GM19324 (cell line): Measurements from ENCODE around the gene NCAPG.
A peak's percentile ranks its signal among the peaks of the same experiment; 100 is the strongest.

Experiments
- ATAC-seq: cut with Tn5 transposase; IDR thresholded peaks from one replicate; pipeline ENCODE4 v1.9.1; 2021; ENCODE audit warnings: mild to moderate bottlenecking, moderate library complexity; ENCODE audit not compliant: unreplicated experiment, low FRiP score

The NCAPG gene, protein sequence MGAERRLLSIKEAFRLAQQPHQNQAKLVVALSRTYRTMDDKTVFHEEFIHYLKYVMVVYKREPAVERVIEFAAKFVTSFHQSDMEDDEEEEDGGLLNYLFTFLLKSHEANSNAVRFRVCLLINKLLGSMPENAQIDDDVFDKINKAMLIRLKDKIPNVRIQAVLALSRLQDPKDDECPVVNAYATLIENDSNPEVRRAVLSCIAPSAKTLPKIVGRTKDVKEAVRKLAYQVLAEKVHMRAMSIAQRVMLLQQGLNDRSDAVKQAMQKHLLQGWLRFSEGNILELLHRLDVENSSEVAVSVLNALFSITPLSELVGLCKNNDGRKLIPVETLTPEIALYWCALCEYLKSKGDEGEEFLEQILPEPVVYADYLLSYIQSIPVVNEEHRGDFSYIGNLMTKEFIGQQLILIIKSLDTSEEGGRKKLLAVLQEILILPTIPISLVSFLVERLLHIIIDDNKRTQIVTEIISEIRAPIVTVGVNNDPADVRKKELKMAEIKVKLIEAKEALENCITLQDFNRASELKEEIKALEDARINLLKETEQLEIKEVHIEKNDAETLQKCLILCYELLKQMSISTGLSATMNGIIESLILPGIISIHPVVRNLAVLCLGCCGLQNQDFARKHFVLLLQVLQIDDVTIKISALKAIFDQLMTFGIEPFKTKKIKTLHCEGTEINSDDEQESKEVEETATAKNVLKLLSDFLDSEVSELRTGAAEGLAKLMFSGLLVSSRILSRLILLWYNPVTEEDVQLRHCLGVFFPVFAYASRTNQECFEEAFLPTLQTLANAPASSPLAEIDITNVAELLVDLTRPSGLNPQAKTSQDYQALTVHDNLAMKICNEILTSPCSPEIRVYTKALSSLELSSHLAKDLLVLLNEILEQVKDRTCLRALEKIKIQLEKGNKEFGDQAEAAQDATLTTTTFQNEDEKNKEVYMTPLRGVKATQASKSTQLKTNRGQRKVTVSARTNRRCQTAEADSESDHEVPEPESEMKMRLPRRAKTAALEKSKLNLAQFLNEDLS

DNA sequence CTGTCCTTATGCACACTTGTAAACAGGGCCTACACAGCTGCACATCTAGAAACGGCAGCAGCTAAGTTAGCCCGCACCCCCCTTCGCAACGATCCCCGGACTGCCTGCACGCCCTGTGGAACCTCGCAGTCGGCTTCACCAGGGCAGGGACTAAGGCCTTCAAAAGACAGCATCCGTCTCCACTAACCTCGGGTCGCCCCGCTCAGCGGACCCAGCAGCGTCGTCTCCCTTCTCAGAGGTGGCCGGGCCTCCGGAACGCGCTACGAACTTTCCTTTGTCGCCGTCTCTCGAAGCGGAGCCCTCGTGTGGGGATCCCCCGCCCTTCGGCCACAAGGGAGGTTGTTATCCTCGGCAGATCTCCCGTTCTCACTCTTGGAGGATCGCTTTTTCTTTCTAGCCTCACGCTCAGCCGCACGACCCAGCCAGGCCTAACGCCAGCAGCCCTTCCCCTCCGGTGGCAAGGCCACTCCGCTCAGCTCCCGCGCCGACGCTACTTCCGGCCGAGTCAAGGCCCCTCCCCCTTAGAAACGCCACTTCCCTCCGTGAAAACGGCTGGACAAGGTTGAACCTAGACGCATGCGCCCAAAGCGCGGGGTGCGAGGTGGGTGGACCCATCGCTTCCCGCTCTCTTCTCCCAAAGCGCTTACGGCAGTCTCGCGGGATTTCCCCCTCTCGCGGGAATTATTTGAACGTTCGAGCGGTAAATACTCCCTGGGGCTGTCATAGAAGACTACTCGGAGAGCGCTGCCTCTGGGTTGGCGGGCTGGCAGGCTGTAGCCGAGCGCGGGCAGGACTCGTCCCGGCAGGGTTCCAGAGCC, at the start of gene NCAPG, which contains the start of gene DCAF16:
NCAPG (plus strand) TSS at position 720 of the 818 bp plus-strand sequence. CDS start 99 bp downstream, outside the sequence.
DCAF16 (minus strand) TSS at position 498 of the 818 bp plus-strand sequence. CDS start 6,616 bp downstream, outside the sequence.
- ATAC-seq = peak; percentile 95

- ATAC-seq = no peak
Measured at GRCh38 chr4:17761062-17761461, 49.7 kb upstream of the NCAPG start.

- ATAC-seq = no peak
Measured at GRCh38 chr4:17762726-17763125, 48.1 kb upstream of the NCAPG start.

- ATAC-seq = no peak
Measured at GRCh38 chr4:17763416-17763815, 47.4 kb upstream of the NCAPG start.

DNA sequence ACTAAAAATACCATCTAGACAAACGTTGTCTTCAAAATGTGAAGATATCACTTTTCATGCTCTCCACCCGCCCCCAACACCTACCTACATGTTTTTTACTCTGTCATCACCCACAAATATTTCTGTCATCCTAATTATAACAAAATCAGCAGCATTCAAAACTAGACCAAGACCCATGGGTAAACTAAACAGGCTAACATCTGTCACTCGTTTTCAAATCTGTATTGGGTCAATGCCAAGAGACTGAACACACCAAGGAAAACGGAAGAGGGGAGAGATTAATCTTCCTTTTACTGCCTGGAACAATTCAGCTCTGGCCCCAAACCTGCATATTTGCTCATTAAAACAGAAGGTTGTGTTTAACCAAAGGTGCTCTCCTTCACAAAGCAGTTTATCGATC, 46.8 kb upstream of the NCAPG start:
- ATAC-seq = no peak

DNA sequence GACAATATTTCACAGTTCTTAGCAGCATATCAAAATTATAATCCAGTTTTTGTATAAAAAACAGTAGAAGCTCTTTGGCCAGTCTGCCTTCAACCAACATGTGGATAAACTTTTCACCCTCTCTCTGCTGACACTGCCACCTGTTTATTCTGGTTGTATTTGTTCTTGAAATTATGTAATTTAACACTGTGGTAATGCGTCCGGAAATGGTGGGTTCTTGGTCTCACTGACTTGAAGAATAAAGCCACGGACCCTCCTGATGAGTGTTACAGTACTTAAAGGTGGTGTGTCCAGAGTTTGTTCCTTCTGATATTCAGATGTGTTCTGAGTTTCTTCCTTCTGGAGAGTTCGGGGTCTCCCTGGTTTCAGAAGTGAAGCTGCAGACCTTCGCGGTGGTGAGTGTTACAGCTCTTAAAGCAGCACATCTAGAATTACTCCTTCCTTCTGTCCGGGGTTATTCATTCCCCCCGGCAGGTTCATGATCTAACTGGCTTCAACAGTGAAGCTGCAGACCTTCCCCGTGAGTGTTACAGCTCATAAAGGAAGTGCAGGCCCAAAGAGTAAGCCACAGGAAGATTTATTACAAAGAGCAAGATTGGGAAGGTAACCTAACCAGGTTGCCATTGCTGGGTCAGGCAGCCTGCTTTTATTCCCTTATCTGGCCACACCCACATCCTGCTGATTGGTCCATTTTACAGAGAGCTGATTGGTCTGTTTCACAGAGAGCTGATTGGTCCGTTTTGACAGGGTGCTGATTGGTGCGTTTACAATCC, 45.1 kb upstream of the NCAPG start:
- ATAC-seq = no peak

GRCh38 chr4:17766826-17767458, 43.8 kb upstream of the NCAPG start:
- ATAC-seq = no peak

DNA sequence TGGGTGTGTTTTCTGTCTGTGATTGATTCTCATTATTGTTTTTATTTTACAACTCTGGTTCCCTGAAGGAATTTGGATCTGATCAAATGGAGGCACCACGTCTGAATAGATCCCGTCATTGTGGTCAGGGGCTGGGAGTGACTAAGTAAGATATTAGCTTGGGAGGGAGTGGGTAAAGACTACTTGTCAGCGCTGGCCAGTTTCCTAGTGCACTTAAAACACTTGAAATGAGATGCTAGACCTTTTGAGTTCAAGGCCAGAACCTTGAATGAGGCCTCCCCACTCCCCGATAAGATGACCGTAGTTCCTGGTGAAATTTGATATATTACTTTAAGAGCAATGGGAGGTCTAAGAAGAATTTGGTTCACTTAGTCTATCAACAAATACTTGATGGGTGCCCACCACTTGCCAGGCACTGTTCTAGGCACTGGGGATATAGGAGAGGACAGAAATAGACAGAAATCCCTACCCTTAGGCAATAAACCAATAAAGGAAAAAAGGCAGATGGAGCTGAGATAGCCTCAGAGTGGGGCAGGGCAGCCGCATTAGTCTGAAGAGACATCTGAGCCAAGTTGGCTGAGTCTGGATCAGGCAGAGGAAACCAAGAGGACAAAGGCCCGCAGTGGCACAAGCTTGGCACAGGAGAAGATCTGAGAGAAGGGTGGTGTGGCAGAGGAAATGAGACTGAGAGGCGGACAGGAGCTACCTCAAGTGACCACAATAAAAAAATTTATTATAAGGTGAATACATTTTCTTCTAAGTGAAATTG, 41.2 kb upstream of the NCAPG start:
- no peak for ATAC-seq

GRCh38 chr4:17770845-17771244, 39.9 kb upstream of the NCAPG start:
- ATAC-seq = no peak

DNA sequence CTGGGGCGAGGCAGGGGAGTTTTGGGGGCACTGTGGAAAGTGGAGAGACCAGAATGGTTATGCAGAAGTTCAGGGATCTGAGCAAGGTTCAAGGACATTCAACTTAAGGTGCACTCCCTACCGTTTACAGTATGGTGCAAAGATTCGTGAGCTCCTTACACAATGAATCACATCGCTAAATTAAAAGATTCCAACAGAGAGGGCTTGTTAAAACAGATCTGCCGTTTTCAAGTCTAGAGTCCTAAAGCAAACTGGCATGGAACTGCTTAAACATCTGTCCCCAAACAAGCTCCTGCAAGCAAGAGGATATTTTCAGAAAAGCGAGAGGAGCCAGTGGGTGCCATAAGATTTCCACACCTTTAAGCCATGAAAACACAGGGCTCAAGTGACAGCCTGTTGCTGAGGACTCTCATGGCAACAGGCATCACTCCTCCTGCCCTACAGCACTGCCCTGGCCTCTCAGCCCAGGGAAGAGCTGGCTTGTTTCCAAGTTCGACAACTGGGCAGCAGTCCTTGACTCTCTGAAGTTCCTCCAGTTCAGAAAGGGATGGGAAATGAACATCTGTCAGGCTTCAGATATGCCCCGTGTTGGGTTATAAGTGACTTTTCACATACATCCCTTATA, 39.4 kb upstream of the NCAPG start:
- no peak for ATAC-seq

GRCh38 chr4:17773135-17773698, 37.6 kb upstream of the NCAPG start:
- ATAC-seq = no peak

DNA sequence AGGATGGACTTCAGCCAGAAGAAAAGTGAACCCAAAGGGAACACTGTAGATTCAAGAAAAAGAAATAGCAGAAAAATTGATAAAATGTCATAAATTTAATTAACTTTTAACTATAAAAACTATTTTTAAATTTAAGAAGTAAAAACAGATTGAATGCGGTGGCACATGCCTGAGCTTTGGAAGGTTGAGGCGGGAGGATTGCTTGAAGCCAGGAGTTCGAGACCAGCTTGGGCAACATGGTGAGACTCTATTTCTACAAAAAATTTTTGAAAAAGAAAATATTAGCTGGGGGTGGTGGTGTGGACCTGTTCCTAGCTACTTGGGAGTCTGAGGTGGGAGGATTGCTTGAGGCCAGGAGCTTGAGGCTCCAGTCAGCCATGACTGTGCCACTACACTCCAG, 32.3 kb upstream of the NCAPG start:
- ATAC-seq = no peak

- no peak for ATAC-seq
Measured at GRCh38 chr4:17780501-17781299, 30.1 kb upstream of the NCAPG start.

- ATAC-seq = no peak
Measured at GRCh38 chr4:17781300-17782287, 29.2 kb upstream of the NCAPG start, which contains the start of gene FAM184B. TSS of gene FAM184B (minus strand) at chr4:17781621. CDS start at chr4:17781299, 322 bp downstream.

GRCh38 chr4:17785858-17786257, 24.9 kb upstream of the NCAPG start:
- ATAC-seq = no peak
